Skeletal muscle satellite cell (primary cell): ENCODE results near the gene SV2B.

ENCODE experiments used
- H3K27me3 ChIP-seq: 2 replicates; pipeline ENCODE4 v1.7.0; 2013; ENCODE audit warnings: low read length; ENCODE audit not compliant: control insufficient read depth, insufficient read depth
- H3K36me3 ChIP-seq: 2 replicates; pipeline ENCODE4 v1.7.0; 2013; ENCODE audit warnings: mild to moderate bottlenecking, control low read depth, low read length; ENCODE audit not compliant: insufficient read depth
- H3K4me1 ChIP-seq: 2 replicates; pipeline ENCODE4 v1.7.0; 2013; ENCODE audit warnings: low read length; ENCODE audit not compliant: control insufficient read depth, insufficient read depth
- H3K4me2 ChIP-seq: 2 replicates; pipeline ENCODE4 v1.7.0; 2013; ENCODE audit warnings: mild to moderate bottlenecking, low read length
- H3K4me3 ChIP-seq: 2 replicates; pipeline ENCODE4 v1.7.0; 2013; ENCODE audit warnings: low read length
- H3K9ac ChIP-seq: 2 replicates; pipeline ENCODE4 v1.7.0; 2013; ENCODE audit warnings: mild to moderate bottlenecking, low read depth, low read length, moderate library complexity
- H3K9me3 ChIP-seq: replicated peaks from 2 replicates; pipeline ENCODE4 v1.7.0; 2013; ENCODE audit warnings: mild to moderate bottlenecking, control low read depth, low read length

SV2B gene

GRCh38 chr15:91283155-91283554 is 183.1 kb downstream of the SV2B start:
- H3K4me3 ChIP-seq: no peak overlapping the region
- H3K9me3 ChIP-seq: no peaks in the 10 kb centered on the region
- H3K4me2 ChIP-seq: no peak overlapping the region
- H3K27me3 ChIP-seq: peaks cover 7% of the 10 kb centered on the region
- no peaks in the 10 kb centered on the region for H3K4me1 ChIP-seq
- H3K9ac ChIP-seq: no peak overlapping the region
- H3K36me3 ChIP-seq: no peaks in the 10 kb centered on the region

DNA sequence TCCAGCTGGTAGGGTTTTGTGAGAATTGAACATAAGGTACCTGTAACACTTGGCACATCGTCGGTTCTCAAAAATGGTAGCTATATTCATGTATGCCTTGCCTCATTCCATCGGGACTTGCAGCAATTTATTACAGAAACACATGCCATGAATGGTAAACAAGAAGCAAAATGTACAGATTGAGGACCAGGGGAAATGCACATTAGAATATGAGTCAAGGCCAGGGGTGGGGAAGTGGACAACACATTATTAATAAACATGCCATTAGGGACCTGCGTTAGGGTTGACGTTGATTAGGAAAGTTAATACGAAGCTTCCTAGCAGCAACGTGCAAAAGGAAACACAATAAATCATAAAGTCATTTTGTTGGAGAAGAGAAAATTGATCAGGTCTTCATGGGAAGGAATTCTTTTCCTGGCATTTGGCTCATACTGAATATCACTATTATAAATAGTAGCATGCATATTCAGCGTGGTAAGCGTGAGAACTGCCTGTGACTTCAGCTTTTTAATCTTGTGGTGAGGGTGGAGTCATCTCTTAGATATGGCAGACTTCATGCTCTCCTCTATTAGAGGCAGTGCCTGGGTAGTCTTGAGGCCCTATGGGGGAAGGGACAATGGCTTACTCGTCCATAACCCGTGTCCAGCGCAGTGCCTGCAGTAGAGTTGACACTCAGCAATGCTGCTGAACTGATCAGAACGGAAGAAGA is 184.9 kb downstream of the SV2B start:
- Histone ChIP-seq H3K36me3 (no peaks in the 10 kb centered on the region), H3K9ac (no peak overlapping the region), H3K4me2 (no peak overlapping the region), H3K4me1 (no peaks in the 10 kb centered on the region), H3K9me3 (no peaks in the 10 kb centered on the region), H3K27me3 (peaks cover 7% of the 10 kb centered on the region), H3K4me3 (no peak overlapping the region)

GRCh38 chr15:91289324-91289723 is 189.3 kb downstream of the SV2B start:
- H3K27me3 ChIP-seq: peaks cover 10% of the 10 kb centered on the region
- H3K36me3 ChIP-seq: no peaks in the 10 kb centered on the region
- no peak overlapping the region for H3K4me2 ChIP-seq
- H3K4me1 ChIP-seq: no peaks in the 10 kb centered on the region
- no peak overlapping the region for H3K4me3 ChIP-seq
- H3K9ac ChIP-seq: no peak overlapping the region
- no peaks in the 10 kb centered on the region for H3K9me3 ChIP-seq

DNA sequence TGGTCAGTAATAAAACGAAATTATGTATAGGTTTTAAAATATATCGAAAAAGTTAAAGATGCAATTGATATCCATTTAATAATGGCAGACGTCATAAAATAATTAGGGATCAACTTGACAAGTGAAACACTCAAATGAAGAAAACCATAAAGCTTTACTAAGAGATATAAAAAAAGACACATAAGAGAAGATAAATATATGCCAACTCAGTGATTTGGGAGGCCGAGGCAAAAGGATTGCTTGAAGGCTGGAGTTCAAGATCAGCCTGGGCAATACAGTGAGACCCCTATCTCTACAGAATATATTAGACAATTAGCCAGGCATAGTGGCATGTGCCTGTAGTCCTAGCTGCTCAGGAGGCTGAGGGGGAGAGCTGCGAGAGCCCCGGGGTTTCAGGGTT is 190.5 kb downstream of the SV2B start:
- Histone ChIP-seq H3K4me1 (no peaks in the 10 kb centered on the region), H3K27me3 (peaks cover 15% of the 10 kb centered on the region), H3K4me2 (no peak overlapping the region), H3K4me3 (no peak overlapping the region), H3K9me3 (no peaks in the 10 kb centered on the region), H3K36me3 (no peaks in the 10 kb centered on the region), H3K9ac (no peak overlapping the region)

GRCh38 chr15:91291673-91292072 is 191.6 kb downstream of the SV2B start:
- no peaks in the 10 kb centered on the region for H3K4me1 ChIP-seq
- H3K4me2 ChIP-seq: no peak overlapping the region
- no peaks in the 10 kb centered on the region for H3K36me3 ChIP-seq
- H3K4me3 ChIP-seq: no peak overlapping the region
- no peak overlapping the region for H3K9ac ChIP-seq
- H3K27me3 ChIP-seq: peaks cover 15% of the 10 kb centered on the region
- no peaks in the 10 kb centered on the region for H3K9me3 ChIP-seq

DNA sequence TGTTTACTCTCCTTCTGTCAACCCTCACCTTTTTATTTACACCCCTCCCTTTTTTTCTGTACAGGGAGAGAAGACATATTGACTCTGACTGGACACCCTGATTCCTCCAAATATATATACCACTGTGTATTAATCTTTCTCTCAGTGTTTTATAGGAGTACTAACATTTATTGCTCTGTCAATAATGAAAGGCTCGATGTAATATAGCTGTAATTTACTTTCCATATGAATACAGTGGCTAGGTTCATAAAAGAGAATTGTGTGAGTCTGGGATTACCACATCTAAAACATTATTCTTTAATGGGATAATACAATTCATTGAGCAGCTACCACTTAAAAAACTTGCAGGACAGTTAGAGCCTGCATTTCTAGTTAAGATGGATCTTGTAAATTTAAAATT is 194.3 kb downstream of the SV2B start:
- H3K4me3 ChIP-seq: no peak overlapping the region
- H3K27me3 ChIP-seq: peaks cover 15% of the 10 kb centered on the region
- H3K9ac ChIP-seq: no peak overlapping the region
- H3K4me1 ChIP-seq: no peaks in the 10 kb centered on the region
- no peak overlapping the region for H3K4me2 ChIP-seq
- H3K9me3 ChIP-seq: no peaks in the 10 kb centered on the region
- H3K36me3 ChIP-seq: no peaks in the 10 kb centered on the region

GRCh38 chr15:91294795-91295194 is 194.7 kb downstream of the SV2B start:
- H3K9me3 ChIP-seq: no peaks in the 10 kb centered on the region
- H3K27me3 ChIP-seq: peaks cover 15% of the 10 kb centered on the region
- H3K4me2 ChIP-seq: no peak overlapping the region

DNA sequence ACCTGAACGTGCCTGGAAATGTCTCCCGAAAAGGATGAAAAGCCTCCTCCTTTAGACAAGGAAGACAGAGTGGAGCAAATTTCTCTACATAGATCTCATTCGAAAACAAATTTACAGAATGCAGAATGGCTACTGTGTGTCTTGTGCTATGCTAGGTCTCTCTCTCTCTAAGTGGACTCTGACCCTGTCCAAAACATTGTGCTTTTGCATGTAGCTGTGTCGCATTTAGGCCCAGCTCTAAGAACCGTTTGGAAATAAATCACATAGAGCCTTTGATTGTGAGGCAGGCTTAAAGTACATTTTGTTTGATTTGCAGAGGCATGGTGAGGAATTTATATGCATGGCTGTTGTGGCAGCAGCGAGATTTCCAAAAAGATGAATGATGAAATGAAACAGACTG is 198.0 kb downstream of the SV2B start:
- H3K9ac ChIP-seq: no peak overlapping the region
- H3K4me2 ChIP-seq: no peak overlapping the region
- no peaks in the 10 kb centered on the region for H3K4me1 ChIP-seq
- H3K36me3 ChIP-seq: no peaks in the 10 kb centered on the region
- peaks cover 17% of the 10 kb centered on the region for H3K27me3 ChIP-seq
- H3K4me3 ChIP-seq: no peak overlapping the region
- H3K9me3 ChIP-seq: no peaks in the 10 kb centered on the region

More at GRCh38 chr15:91294795-91295194, 194.7 kb downstream of the SV2B start:
- Histone ChIP-seq H3K4me1 (no peaks in the 10 kb centered on the region), H3K9ac (no peak overlapping the region), H3K4me3 (no peak overlapping the region), H3K36me3 (no peaks in the 10 kb centered on the region)

GRCh38 chr15:91302588-91303439 is 202.8 kb downstream of the SV2B start:
- Histone ChIP-seq H3K4me1 (peaks cover 2% of the 10 kb centered on the region), H3K36me3 (no peaks in the 10 kb centered on the region), H3K27me3 (peaks cover 38% of the 10 kb centered on the region), H3K9ac (no peak overlapping the region), H3K9me3 (no peaks in the 10 kb centered on the region), H3K4me2 (no peak overlapping the region), H3K4me3 (no peak overlapping the region)

DNA sequence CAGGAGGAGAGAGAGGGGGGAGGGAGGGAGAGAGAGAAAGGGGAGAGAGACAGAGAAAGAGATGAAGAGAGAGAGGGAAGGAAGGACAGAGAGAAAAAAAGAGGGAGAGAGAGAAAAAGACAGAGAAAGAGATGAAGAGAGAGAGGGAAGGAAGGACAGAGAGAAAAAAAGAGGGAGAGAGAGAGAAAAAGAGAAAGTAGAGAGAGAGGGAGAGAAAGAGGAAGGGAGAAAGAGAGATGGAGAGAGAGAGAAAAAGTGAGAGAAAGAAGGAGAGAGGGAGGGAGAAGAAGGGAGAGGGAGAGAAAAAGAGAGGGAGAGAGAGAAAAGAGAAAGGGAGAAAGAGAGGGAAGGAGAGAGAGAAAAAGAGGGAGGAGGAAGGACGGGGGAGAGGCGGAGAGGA is 204.2 kb downstream of the SV2B start:
- Histone ChIP-seq H3K9ac (no peak overlapping the region), H3K36me3 (no peaks in the 10 kb centered on the region), H3K4me3 (no peak overlapping the region), H3K4me2 (no peak overlapping the region), H3K27me3 (peaks cover 43% of the 10 kb centered on the region), H3K9me3 (no peaks in the 10 kb centered on the region), H3K4me1 (peaks cover 2% of the 10 kb centered on the region)

DNA sequence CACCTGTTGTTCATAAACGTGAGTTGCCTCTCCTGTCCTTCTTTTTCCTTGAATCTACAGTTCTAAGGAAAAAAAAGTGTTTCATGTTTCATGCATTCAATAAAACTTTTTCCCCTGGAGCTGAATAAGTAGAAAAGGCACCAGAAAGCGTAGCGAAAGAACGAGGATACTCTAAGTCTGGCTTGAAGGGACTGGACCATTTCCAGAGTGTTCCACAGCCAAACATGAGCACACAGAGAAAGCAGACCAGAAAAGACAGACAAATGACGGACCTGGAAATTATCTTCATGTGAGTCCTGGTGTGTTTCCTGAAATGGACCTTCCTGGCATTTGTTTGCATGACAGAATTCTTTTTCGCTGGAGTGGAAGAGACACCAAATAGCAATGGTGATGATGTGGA is 204.7 kb downstream of the SV2B start:
- Histone ChIP-seq H3K4me2 (no peak overlapping the region), H3K27me3 (peaks cover 43% of the 10 kb centered on the region), H3K4me3 (no peak overlapping the region), H3K9me3 (no peaks in the 10 kb centered on the region), H3K36me3 (no peaks in the 10 kb centered on the region), H3K9ac (no peak overlapping the region), H3K4me1 (peaks cover 2% of the 10 kb centered on the region)

- no peak overlapping the region for H3K4me3 ChIP-seq
- H3K36me3 ChIP-seq: no peaks in the 10 kb centered on the region
- H3K4me1 ChIP-seq: peaks cover 2% of the 10 kb centered on the region
- peaks cover 43% of the 10 kb centered on the region for H3K27me3 ChIP-seq
- H3K9ac ChIP-seq: no peak overlapping the region
- H3K9me3 ChIP-seq: no peaks in the 10 kb centered on the region
- no peak overlapping the region for H3K4me2 ChIP-seq
These were observed 206.1 kb downstream of the SV2B start for GRCh38 chr15:91306144-91306543.
